Heart left ventricle (tissue), 13 donors: ENCODE measurements around the gene CRADD.

Experiments
- POLR2A ChIP-seq, 2 donors: fragments of 450-650 bp; IDR thresholded peaks; one replicate each; pipeline ENCODE4 v1.6.1; 2017; ENCODE audit warnings: antibody characterized with exemption in 2 of 2, mild to moderate bottlenecking in 2 of 2, moderate library complexity in 2 of 2
- TF ChIP-seq, protein P1 (sequence below), 12 donors: fragments of 200-600 bp; sonication (generic) in 4 of 12; IDR thresholded peaks; one replicate each; pipeline versions ENCODE4 v1.5.0 to v1.8.0; 2018 to 2022; ENCODE audit warnings: antibody characterized with exemption in 12 of 12, mild to moderate bottlenecking in 5 of 12
- donor health status: ischemic (EF 13 %, LVEDD 7.1; RV severe dilation, severe dysfunction).
- donor health status: DM: no; HTN: yes; CAD: no.
- donor health status: DM: no; HTN: no; CAD: no.
- donor health status: ischemic (EF 25% LVEDD 6.9; RV normal size, moderate dysfunction).
- donor health status: ischemic (EF 25% LVEDD 5.7; RV mildly dilated, moderate dysfunction).
- donor health status: ischemic (EF 35%, LVEDD 5.7; RV mildly dilated, moderate dysfunction).
- donor health status: nonischemic (EF 11% LVEDD 7.7; RV severe dilation, severe dysfunction).
- donor health status: DM: yes; HTN: yes; CAD: no.
- donor health status: PGD.
- donor health status: ischemic (EF 29% LVEDD 5.4; RV normal size, mild dysfunction).
- donor health status: nonischemic (EF 23%, LVEDD 6.1; RV moderate dilation, normal function).

DNA sequence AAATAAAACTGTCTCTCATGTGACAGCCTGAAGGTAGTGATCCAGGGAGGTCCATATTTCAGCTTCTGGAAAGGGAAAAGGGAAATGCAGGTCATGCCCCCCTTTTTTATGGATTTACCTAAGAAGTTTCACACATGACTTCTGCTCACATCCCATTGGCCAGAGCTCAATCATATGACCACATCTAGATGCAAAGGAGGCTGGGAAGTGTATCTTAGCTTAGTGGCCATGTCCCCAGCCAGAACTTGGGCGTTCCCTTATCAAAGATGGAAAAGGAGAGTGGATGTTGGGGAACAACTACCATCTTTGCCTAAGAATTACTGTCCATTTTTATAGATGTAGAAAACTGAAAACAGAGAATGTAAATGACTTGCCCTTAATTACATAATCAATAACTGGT lies 26.5 kb upstream of the CRADD start:
- TF ChIP-seq, protein P1, sequence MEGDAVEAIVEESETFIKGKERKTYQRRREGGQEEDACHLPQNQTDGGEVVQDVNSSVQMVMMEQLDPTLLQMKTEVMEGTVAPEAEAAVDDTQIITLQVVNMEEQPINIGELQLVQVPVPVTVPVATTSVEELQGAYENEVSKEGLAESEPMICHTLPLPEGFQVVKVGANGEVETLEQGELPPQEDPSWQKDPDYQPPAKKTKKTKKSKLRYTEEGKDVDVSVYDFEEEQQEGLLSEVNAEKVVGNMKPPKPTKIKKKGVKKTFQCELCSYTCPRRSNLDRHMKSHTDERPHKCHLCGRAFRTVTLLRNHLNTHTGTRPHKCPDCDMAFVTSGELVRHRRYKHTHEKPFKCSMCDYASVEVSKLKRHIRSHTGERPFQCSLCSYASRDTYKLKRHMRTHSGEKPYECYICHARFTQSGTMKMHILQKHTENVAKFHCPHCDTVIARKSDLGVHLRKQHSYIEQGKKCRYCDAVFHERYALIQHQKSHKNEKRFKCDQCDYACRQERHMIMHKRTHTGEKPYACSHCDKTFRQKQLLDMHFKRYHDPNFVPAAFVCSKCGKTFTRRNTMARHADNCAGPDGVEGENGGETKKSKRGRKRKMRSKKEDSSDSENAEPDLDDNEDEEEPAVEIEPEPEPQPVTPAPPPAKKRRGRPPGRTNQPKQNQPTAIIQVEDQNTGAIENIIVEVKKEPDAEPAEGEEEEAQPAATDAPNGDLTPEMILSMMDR (IDR thresholded peaks at IDR 0.05), result no peak
- no peak for TF ChIP-seq POLR2A (IDR thresholded peaks at IDR 0.05)
